OCI-LY7 (cell line): ENCODE results near the gene PTGER4.

Experiments
- CTCF ChIP-seq: fragments of 200-600 bp; sonication (generic); conservative IDR thresholded peaks from 2 replicates; pipeline ENCODE4 v1.5.1; 2014; ENCODE audit warnings: mild to moderate bottlenecking, antibody characterized with exemption, low read length, moderate library complexity, mixed read lengths
- EZH2phosphoT487 ChIP-seq: fragments of 200-600 bp; sonication (generic); IDR thresholded peaks from 2 replicates; pipeline ENCODE4 v1.6.1; 2018; ENCODE audit warnings: low read depth, borderline replicate concordance, mild to moderate bottlenecking, mixed run types, antibody characterized with exemption, low read length, moderate library complexity, mixed read lengths

GRCh38 chr5:40679913-40680681 is at the start of gene PTGER4:
- TF ChIP-seq CTCF: no peak
- TF ChIP-seq EZH2phosphoT487: no peak
